Activated T-cell treated with anti-CD3 and anti-CD28 coated beads, Interleukin-2, amount 50 U/mL, for 72 hours (primary cell): ENCODE measurements around the gene KCTD11. TPM values are rescaled to one million over a fixed set of nuclear protein-coding genes. Genes with fewer than 3 reads are reported as not detected.

ENCODE experiments used
- ATAC-seq, 2 donors: fragments of 150-1000 bp; cut with Tn5 transposase; replicated peaks in 1 of 2; 2 replicates each; pipeline ENCODE4 v1.10.0; 2021; ENCODE audit warnings: moderate library complexity in 2 of 2, mild to moderate bottlenecking in 1 of 2
- DNase-seq, 2 donors: peaks; one replicate each; pipeline ENCODE4 v3.0.0; 2021 to 2022; ENCODE audit warnings: mixed read lengths in 1 of 2
- H3K27ac Mint-ChIP-seq: one replicate; pipeline ENCODE4 v1.8.0; 2022; ENCODE audit warnings: mild to moderate bottlenecking, moderate library complexity, mixed read lengths
- H3K27me3 Mint-ChIP-seq: one replicate; pipeline ENCODE4 v1.8.0; 2022; ENCODE audit warnings: low read depth, mixed read lengths
- H3K36me3 Mint-ChIP-seq, 2 donors: one replicate each; pipeline ENCODE4 v1.8.0; 2022; ENCODE audit warnings: mixed read lengths in 2 of 2, mild to moderate bottlenecking in 1 of 2; ENCODE audit not compliant: insufficient read depth in 2 of 2
- H3K4me1 Mint-ChIP-seq: one replicate; pipeline ENCODE4 v1.8.0; 2022; ENCODE audit warnings: low read depth, mixed read lengths
- H3K4me3 Mint-ChIP-seq, 2 donors: one replicate each; pipeline ENCODE4 v1.8.0; 2022; ENCODE audit warnings: mild to moderate bottlenecking in 2 of 2, mixed read lengths in 2 of 2, moderate library complexity in 2 of 2
- H3K9me3 Mint-ChIP-seq, 2 donors: one replicate each; pipeline ENCODE4 v1.8.0; 2022; ENCODE audit warnings: mixed read lengths in 2 of 2
- total RNA-seq, 2 donors: library from RNA; stranded (reverse); gene quantifications; one replicate each; pipeline ENCODE4 v1.2.3, GENCODE V29; 2022

KCTD11 gene
- total RNA-seq, 2 donors from 2014 or later: 4.9 to 5.5 TPM

DNA sequence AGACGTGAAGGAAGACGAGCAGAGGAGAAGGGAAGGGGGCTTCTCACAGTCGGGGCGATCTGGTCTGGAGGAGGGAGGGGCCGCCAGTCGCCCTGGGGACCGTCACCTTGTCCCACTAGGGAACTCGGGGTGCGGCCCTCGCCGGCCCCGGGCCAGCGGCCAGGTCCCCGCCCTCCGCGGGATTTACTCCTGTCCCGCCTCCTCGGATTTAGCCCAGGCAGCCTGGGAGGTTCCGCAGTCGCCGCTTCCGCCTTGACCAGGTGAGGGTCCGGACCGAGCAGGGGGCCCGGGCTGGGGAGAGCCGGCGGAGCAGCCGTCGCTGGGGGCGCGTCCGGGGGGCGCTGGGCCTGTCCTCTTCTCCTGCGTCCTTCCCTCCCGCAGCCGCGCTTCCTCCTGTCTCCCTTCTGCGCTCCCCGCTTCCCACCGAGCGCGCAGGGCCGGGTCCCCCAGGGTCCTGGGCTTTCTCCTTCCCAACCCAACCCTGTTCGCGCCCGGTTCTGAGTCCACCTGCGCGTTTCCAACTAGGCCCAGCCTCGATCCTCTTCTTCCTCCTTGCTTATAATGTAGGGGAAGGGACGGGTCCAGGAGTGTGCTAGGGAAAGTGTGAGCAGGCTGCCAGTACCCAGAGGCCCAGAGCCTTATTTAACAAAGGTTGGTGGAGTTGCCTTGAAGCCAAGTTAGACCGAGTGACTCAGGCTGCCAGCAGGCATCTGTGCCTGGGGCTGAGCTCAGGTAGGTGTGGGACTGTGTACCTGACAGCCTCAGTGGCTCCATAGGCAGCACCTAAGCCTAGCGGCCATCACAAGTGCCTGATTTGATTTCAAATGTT is 29.1 kb downstream of the KCTD11 start, which contains the start of gene TNK1:
TNK1 (plus strand) TSS at position 235 of the 829 bp plus-strand sequence. CDS start 1,838 bp downstream, outside the sequence.
- Mint-ChIP-seq H3K27me3 (peaks cover 49% of the 10 kb centered on the region), H3K9me3 (peaks cover 2 to 3% of the 10 kb centered on the region in 2 donors)
- no peak for ATAC-seq

DNA sequence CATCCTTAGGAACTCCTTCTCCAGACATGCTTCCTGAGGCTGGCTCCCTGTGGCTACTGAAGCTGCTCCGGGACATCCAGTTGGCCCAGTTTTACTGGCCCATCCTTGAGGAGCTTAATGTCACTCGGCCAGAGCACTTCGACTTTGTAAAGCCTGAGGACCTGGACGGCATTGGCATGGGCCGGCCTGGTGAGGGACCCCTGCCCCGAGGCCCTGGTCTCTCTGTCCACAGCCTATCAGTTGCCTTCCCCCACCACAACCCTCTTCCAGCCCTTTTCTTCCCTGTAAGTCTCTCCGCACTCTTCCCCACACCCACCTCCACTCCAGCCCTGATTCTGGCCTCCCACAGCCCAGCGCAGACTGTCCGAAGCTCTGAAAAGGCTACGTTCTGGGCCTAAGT is 30.9 kb downstream of the KCTD11 start:
- H3K4me1 Mint-ChIP-seq: peaks cover 8% of the 10 kb centered on the region
- H3K27me3 Mint-ChIP-seq: peaks cover 39% of the 10 kb centered on the region
- H3K27ac Mint-ChIP-seq: no peak overlapping the region
- ATAC-seq (no peak), DNase-seq (no peak)
- H3K4me3 Mint-ChIP-seq: no peak overlapping the region
- H3K36me3 Mint-ChIP-seq: peaks cover 2 to 6% of the 10 kb centered on the region in 2 donors
- H3K9me3 Mint-ChIP-seq: peaks cover 2 to 3% of the 10 kb centered on the region in 2 donors

More for the DNA sequence above, 29.1 kb downstream of the KCTD11 start, which contains the start of gene TNK1:
- Mint-ChIP-seq H3K4me3 (peak within 1 kb of the TSS; percentile 22 to 28), H3K4me1 (peaks cover 8% of the 10 kb centered on the region), H3K36me3 (peaks cover 2 to 5% of the 10 kb centered on the region in 2 donors), H3K27ac (no peak within 1 kb of the TSS)
- DNase-seq: no peak

GRCh38 chr17:7383371-7383741 is 31.4 kb downstream of the KCTD11 start:
- H3K9me3 Mint-ChIP-seq: peaks cover 2 to 3% of the 10 kb centered on the region in 2 donors
- peak overlapping the region; percentile 75 to 86 for H3K4me3 Mint-ChIP-seq
- no peak overlapping the region for H3K27ac Mint-ChIP-seq
- H3K4me1 Mint-ChIP-seq: peaks cover 8% of the 10 kb centered on the region
- H3K36me3 Mint-ChIP-seq: peaks cover 2 to 4% of the 10 kb centered on the region in 2 donors
- DNase-seq (no peak), ATAC-seq (no peak)
- peaks cover 39% of the 10 kb centered on the region for H3K27me3 Mint-ChIP-seq

GRCh38 chr17:7383742-7384488 is 32.0 kb downstream of the KCTD11 start:
- ATAC-seq (peak; percentile 99), DNase-seq (peak; percentile 79 to 84)
- peaks cover 38% of the 10 kb centered on the region for H3K27me3 Mint-ChIP-seq
- H3K4me3 Mint-ChIP-seq: peak overlapping the region; percentile 75 to 86
- H3K27ac Mint-ChIP-seq: no peak overlapping the region
- H3K36me3 Mint-ChIP-seq: peaks cover 2 to 4% of the 10 kb centered on the region in 2 donors
- peaks cover 2 to 3% of the 10 kb centered on the region in 2 donors for H3K9me3 Mint-ChIP-seq
- H3K4me1 Mint-ChIP-seq: peaks cover 8% of the 10 kb centered on the region

DNA sequence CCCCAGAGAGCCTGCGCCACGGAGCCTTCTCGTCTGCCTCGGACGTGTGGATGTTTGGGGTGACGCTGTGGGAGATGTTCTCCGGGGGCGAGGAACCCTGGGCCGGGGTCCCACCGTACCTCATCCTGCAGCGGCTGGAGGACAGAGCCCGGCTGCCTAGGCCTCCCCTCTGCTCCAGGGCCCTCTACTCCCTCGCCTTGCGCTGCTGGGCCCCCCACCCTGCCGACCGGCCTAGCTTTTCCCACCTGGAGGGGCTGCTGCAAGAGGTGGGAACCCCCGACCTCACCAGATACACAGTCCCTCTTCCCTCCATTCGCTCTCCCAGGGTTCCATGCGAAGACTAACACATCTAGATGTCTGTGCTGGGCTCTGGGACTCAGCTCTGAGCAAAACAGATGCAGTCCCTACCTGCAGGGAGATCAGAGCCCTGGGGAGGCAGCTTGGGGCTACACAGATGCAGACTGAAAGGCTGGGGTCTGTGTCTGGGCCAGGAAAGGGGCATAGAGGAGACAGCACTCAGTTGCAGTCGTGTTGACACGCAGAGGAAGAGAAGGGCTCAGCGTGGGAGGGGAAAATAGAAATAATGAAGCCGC is 32.6 kb downstream of the KCTD11 start:
- Mint-ChIP-seq H3K4me3 (peak overlapping the region; percentile 75 to 86), H3K27ac (no peak overlapping the region), H3K36me3 (peaks cover 0 to 2% of the 10 kb centered on the region in 2 donors), H3K4me1 (peaks cover 8% of the 10 kb centered on the region), H3K27me3 (peaks cover 31% of the 10 kb centered on the region), H3K9me3 (no peaks in the 10 kb centered on the region)
- ATAC-seq (no peak), DNase-seq (no peak)

DNA sequence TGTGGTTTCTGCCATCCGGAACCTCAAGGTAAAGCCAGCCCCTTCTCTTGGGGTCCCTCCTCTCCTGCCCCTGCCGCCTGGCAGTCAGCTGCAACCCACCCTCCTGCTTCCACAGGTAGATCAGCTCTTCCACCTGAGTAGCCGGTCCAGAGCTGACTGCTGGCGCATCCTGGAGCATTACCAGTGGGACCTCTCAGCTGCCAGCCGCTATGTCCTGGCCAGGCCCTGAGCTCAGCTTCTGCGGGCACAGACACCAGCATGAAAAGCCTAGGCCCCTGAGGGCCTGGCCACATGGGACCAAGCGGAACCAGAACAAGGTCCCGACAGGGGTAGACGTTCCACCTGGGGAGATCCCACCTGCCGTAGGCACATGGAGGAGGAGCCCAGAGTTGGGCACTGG is 36.9 kb downstream of the KCTD11 start:
- ATAC-seq (no peak), DNase-seq (no peak)
- Mint-ChIP-seq H3K4me3 (no peak overlapping the region), H3K27me3 (no peaks in the 10 kb centered on the region), H3K4me1 (peaks cover 23% of the 10 kb centered on the region), H3K27ac (no peak overlapping the region), H3K36me3 (peaks cover 4 to 13% of the 10 kb centered on the region in 2 donors), H3K9me3 (no peaks in the 10 kb centered on the region)

DNA sequence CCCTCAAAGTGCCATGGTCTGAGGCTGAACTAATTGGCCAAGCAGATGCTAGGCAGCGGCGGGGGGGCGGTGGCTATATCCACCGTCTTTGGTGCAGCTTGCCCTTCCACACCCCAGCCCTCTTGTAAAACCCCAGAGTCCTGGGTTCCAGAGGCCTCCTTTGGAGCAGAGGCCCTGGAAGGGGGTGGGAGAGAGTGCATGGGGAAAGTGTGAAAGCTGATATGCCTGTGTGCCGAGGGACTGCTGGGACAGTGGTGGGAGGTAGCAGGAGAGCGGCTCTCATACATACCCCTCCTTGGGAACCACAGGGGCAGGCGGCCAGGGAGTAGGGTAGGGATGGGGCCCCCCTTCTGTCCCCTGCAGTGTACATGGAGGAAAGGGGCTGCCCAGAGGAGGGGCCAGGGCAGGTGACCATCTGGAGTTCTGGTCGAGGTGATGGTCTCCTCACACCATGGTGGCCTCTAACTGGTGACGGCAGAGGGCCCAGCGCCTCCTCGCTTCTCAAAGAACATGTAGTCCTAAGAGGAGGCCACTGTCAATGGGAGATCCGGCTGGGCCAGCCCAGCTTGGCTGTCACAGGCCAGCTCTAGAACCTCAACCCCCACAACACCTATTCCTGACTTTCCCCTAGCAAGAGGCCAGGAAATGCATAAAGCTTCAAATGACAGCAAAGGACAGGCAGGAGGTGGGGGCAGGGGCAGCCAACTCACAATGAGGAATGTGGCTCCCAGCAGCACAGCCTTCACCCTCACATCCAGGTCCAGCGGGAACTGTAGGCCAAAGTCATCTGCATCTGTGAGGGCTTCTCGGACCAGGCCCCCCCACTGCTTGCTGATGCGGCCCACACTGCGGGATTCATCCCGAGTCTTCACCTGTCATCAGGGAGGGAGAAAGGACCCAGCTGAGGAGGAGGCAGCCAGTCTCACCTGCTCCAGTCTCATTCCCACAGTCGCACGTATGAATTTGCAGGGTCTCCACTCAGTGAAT is 38.3 kb downstream of the KCTD11 start:
- H3K4me3 Mint-ChIP-seq: no peak overlapping the region
- no peak overlapping the region for H3K27ac Mint-ChIP-seq
- no peak for DNase-seq
- H3K4me1 Mint-ChIP-seq: peaks cover 20% of the 10 kb centered on the region
- no peaks in the 10 kb centered on the region for H3K27me3 Mint-ChIP-seq
- H3K9me3 Mint-ChIP-seq: no peaks in the 10 kb centered on the region
- peaks cover 4 to 15% of the 10 kb centered on the region in 2 donors for H3K36me3 Mint-ChIP-seq
- no peak for ATAC-seq

DNA sequence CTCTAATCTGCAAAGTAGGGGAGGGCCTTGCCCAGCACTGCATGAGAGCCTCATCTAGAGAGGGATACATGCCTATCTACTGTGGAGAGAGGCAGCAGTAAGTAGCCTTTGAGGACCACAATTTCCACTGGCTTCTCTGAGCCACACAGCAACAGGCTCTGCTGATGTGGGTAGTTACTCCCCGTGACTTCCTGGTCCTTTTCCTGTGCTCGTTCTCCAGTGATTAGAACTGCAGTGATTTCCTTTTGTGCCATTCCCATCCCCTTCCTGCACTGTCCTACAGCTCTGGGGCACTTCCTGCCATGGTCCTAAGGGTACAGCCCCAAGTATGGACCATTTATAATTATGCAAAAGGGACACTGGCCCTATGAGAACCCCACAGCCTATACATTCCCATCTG is 39.3 kb downstream of the KCTD11 start:
- Mint-ChIP-seq H3K27ac (no peak overlapping the region), H3K4me3 (no peak overlapping the region), H3K36me3 (peaks cover 4 to 15% of the 10 kb centered on the region in 2 donors), H3K27me3 (no peaks in the 10 kb centered on the region), H3K4me1 (peaks cover 21% of the 10 kb centered on the region), H3K9me3 (no peaks in the 10 kb centered on the region)
- no peak for ATAC-seq
- DNase-seq: no peak

GRCh38 chr17:7392696-7393612 is 41.0 kb downstream of the KCTD11 start:
- Mint-ChIP-seq H3K27ac (no peak overlapping the region), H3K36me3 (peaks cover 4 to 13% of the 10 kb centered on the region in 2 donors), H3K27me3 (no peaks in the 10 kb centered on the region), H3K4me3 (peak overlapping the region; percentile 98 to 99), H3K9me3 (no peaks in the 10 kb centered on the region), H3K4me1 (peaks cover 21% of the 10 kb centered on the region)
- DNase-seq: no peak
- ATAC-seq: no peak

- peak overlapping the region; percentile 93 for H3K27ac Mint-ChIP-seq
- peaks cover 4 to 13% of the 10 kb centered on the region in 2 donors for H3K36me3 Mint-ChIP-seq
Observed at GRCh38 chr17:7393613-7394451, 41.9 kb downstream of the KCTD11 start.

More at GRCh38 chr17:7393613-7394451, 41.9 kb downstream of the KCTD11 start:
- no peaks in the 10 kb centered on the region for H3K9me3 Mint-ChIP-seq
- DNase-seq (peak; percentile 42 to 70), ATAC-seq (peak; percentile 55 to 56)
- H3K4me3 Mint-ChIP-seq: peak overlapping the region; percentile 98 to 99
- no peaks in the 10 kb centered on the region for H3K27me3 Mint-ChIP-seq
- peaks cover 21% of the 10 kb centered on the region for H3K4me1 Mint-ChIP-seq
